HUDEP-2 (cell line): ENCODE measurements around the gene CLIP4.

Experiments
- DNase-seq, 76 experiments: peaks; one replicate each; lab custom pipeline; 2025; ENCODE audit not compliant: unreplicated experiment in 76 of 76; lab: John Stamatoyannopoulos, UW

Gene CLIP4

DNA sequence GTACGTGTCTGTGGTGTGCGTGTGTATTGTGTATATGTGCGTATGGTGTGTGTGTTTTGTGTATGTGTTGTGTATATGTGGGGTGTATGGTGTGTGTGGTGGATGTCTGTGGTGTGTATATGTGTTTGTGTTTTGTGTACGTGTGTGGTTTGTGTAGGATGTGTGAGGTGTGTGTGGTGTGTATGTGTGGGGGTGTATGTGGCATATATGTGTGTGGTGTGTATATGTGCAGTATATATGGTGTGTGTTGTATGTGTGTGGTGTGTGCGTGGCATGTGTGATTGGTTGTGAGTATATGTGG lies 101.3 kb downstream of the CLIP4 start:
- DNase-seq, result no peak

DNA sequence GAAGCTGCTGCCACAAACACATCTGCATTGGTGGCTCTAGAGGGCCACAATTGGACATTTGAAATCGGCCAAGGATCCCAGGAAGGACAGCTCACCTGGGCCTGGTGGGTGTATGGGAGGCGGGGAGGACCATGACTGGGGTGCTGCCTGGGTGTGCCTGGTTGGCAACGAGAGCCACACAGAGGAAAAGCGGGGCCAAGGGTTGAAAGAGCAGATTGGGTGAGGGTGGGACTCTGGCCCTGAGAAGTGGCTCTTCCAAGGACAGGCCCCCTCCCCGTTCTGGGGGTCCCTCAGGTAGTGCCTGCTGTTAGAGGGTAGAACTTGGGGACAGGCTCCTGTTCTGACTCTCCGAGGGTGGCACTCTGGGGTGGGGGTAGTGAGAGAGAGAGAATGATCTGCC lies 102.9 kb downstream of the CLIP4 start:
- DNase-seq, result no peak

GRCh38 chr2:29218550-29219125 lies 103.4 kb downstream of the CLIP4 start:
- no peak for DNase-seq

DNA sequence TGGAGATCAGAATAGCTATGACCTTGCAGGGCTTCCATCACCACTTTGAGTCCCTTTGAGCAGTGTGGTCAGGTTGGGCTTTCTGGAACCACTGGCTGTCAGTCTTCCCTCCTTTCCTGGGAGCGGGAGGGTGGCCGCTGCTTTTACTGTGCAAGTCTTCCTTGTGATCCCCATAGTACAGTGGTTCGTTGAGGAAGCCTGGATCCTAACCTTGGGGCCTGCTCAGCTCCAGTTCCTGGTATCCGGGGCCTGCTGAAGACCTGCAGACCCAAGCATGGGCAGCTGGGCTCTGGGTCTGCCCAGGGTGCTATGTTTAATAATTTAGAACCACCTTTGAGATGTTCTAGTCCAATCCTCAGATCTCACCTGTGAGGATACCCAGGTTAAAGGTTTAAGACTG lies 104.2 kb downstream of the CLIP4 start:
- DNase-seq, result no peak

GRCh38 chr2:29220506-29221270 lies 105.5 kb downstream of the CLIP4 start:
- DNase-seq, result no peak

GRCh38 chr2:29222381-29223179 lies 107.4 kb downstream of the CLIP4 start:
- no peak for DNase-seq

DNA sequence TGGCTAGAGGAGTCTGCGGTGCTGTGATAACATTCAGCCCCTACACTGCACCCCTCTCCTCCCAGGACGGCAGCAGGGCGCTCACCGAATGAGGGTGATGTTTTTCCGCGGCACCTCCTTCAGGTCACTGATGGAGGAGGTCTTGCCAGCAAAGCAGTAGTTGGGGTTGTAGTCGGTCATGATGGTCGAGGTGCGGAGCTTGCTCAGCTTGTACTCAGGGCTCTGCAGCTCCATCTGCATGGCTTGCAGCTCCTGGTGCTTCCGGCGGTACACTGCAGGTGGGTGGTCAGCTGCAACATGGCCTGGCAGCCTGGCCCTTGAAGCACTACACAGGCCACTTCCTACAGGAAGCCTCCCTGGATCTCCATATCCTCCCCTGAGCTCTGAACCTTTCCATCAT lies 108.0 kb downstream of the CLIP4 start:
- no peak for DNase-seq

DNA sequence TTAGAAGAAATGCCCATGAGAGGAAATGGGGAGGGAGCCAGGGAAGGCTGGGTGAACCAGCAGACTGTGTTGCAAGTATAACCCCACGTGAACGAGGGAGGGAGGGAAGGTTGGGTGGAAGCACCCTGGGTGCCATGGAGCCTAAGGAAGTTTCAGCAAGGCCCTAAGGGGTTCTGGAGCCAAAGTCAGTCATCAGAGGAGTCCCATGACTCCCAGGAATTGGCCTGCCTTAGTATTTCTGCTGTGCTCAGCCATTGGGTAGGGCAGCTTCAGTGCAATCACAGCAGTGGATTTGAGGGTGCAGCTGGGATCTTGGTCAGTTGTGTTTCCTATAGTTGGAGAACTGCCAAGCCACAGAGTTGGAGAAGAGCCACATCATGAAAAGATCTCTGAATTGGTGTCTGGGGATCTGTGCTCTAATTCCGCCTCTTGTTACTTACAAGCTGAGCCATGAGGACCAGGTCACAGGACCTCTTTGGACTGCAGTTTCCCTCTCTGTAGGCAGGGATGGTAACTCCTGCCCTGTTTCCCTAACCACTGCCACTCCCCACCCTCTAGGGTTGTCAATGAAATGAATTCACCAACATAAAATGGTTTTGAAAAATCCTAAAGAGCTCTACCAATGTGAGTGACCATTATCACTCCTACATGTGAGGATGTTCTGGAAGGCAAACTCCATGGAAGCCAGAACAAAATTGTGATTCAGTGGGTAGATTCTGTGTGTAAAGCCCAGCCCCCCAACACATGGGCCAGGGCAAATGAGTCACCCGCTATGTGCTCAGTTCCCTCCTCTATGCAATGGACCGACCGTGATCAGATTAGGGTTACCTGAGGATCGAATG lies 108.9 kb downstream of the CLIP4 start:
- DNase-seq, result no peak

DNA sequence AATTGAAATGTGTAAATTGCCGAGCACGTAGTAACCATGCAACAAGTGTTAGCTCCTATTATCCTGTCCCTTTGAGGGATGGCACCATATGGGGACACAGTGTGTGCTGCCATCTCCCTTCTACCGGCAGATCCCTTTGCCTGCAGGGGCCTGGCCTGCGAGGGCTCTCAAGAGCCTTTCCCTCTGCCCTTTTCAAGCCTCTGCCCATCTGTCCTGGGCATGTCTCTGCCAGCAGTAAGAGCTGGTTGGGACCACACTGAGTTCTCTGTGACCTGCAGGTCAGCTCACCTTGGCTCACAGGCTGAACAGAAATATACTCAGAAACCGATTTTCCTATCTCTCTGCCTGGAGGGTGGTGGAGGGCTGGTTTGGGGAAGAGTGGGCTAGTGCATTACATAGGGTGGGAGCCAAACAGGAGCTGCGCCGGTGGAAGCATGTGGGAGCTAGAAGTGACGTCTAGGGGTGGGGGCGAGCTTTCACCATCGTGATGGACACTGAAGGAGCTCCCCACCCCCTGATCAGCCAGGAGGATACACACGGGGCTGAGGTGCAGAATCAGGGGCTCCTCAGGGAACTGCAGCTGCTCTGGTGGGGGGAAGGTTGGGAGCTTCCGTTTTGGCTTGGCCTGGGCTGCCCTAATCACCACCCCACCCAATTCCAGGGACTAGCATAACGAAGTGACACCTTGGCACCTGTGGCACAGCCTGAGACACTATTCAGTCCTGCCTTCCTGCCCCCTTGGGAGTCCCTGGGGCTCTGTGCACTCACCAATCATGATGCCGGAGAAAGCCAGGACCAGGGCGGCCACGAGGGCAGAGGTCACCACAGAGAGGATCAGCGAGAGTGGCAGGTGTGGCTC lies 109.7 kb downstream of the CLIP4 start:
- DNase-seq, result no peak

DNA sequence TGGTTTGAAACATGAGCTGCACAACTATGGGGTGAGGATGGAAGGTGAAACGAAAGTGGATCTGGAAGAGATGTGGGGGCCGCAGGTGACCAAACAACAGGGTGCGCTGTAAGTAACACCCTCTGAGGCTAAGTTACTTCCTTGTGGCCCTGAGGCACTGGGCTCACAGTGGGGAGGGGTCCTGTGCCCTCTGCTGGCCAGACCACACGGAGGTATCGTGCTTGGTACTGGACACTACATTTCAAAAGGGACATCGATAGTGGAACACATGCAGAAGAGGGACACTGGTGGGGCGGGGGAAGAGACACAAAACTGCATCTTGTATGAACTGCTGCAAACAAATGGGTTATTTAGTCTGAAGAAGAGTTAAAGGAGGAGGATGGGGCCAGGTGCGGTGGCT lies 110.6 kb downstream of the CLIP4 start:
- no peak for DNase-seq

- DNase-seq, result no peak
Observed at GRCh38 chr2:29226375-29226774, 111.2 kb downstream of the CLIP4 start.

- DNase-seq, result no peak
Observed at GRCh38 chr2:29226808-29227207, 111.6 kb downstream of the CLIP4 start.

- no peak for DNase-seq
Observed at GRCh38 chr2:29227935-29228675, 112.9 kb downstream of the CLIP4 start.

DNA sequence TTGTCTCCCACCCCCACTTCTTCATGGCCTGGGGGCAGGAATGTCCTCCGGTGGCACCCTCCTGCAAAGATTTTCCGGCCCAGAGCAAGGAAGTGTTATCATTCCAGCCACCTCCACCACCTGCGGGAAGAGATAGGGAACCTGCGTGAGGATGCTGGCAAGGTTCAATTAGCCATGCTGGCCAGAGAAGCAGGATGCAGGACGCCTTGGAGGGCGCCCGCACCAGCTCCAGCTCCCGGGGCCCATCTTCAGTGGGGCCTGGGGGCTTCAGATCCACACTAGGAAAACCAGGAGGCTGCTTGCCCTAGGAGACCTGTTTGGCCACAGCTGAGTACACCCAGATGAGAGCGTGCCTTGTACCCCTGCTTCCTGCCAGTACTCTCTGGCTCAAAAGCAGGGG lies 113.7 kb downstream of the CLIP4 start:
- DNase-seq, result no peak

GRCh38 chr2:29229640-29230039 lies 114.4 kb downstream of the CLIP4 start:
- DNase-seq, result no peak

GRCh38 chr2:29232041-29232440 lies 116.8 kb downstream of the CLIP4 start:
- DNase-seq, result no peak

- DNase-seq, result no peak
Observed at GRCh38 chr2:29233428-29233827, 118.2 kb downstream of the CLIP4 start.

DNA sequence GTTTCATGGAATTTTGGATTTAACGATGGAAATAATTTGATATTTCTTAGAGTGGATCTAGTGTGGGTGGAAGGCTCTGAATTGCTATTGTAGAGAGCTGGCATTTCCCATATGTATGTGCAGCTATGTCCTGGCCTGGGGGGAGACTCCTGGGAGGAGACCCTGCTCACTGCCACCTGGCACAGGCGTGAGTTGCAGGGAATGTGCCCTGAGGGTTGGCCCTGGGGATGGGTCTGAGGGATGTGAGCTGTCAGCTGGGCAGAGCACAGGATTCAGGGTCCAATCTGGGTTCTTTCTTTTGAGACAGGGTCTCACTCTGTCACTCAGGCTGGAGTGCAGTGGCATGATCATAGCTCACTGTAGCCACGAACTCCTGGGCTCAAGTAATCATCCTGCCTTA lies 120.2 kb downstream of the CLIP4 start:
- DNase-seq, result no peak

DNA sequence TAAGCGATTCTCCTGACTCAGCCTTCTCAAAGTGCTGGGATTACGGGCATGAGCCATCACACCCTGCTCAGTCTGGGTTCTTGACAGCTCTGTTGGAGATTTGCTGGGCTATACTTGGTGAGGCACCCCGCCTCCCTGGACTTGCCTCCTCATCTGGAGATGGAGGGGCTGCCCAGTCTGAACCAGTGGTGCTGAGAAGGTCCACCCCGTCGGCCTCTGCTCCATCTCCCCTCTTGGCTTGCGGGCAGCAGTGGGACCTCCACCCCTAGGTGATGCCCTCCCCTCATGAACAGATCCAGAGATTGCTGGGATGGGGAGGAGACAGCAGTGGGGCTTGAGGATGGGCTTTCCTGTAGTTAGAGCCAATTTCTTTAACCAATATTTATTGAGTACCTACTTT lies 120.9 kb downstream of the CLIP4 start:
- no peak for DNase-seq

- peak in 11 of 76 experiments; percentile 1 to 17 (median 10) for DNase-seq
Observed at GRCh38 chr2:29238497-29238896, 123.3 kb downstream of the CLIP4 start.
